Dendritic cell treated with granulocyte-macrophage colony-stimulating factor and Interleukin-4, amounts not matched to agents 40 ng/mL and 50 ng/mL, for 4 days (primary cell): ENCODE results near the gene CORO2A.

ENCODE experiments used
- H3K27ac Mint-ChIP-seq: one replicate; pipeline ENCODE4 v1.8.0; 2022; ENCODE audit warnings: mild to moderate bottlenecking, mixed read lengths
- H3K27me3 Mint-ChIP-seq: one replicate; pipeline ENCODE4 v1.8.0; 2022; ENCODE audit warnings: mild to moderate bottlenecking, mixed read lengths
- H3K36me3 Mint-ChIP-seq: one replicate; pipeline ENCODE4 v1.8.0; 2022; ENCODE audit warnings: low read depth, mixed read lengths
- H3K4me1 Mint-ChIP-seq: one replicate; pipeline ENCODE4 v1.8.0; 2022; ENCODE audit warnings: low read depth, mixed read lengths
- H3K4me3 Mint-ChIP-seq: one replicate; pipeline ENCODE4 v1.8.0; 2022; ENCODE audit warnings: mild to moderate bottlenecking, moderate library complexity, mixed read lengths
- H3K9me3 Mint-ChIP-seq: one replicate; pipeline ENCODE4 v1.8.0; 2022; ENCODE audit warnings: mixed read lengths
- intact Hi-C: fragments of 100-400 bp; cut with micrococcal nuclease; formaldehyde crosslinking; loops from one replicate; pipeline ENCODE4 v1.15.0; 2022

The CORO2A gene

GRCh38 chr9:98071737-98072136 is 120.7 kb downstream of the CORO2A start:
- H3K27me3 Mint-ChIP-seq, result no peaks in the 10 kb centered on the region
- H3K4me3 Mint-ChIP-seq, result no peak overlapping the region
- intact Hi-C loops, result loop anchor here (10.0 kb wide), 1 partner anchor 133 kb away; no protein-coding TSS in a partner anchor
- peak overlapping the region; percentile 50 for H3K27ac Mint-ChIP-seq
- H3K4me1 Mint-ChIP-seq, result peaks cover 51% of the 10 kb centered on the region
- H3K36me3 Mint-ChIP-seq, result peaks cover 64% of the 10 kb centered on the region
- no peaks in the 10 kb centered on the region for H3K9me3 Mint-ChIP-seq
